CD4-positive, alpha-beta T cell treated with Interleukin-2 at 100 ng/mL for 4 hours (primary cell): Measurements from ENCODE around the gene CD48.
"Not testable (repeated sequence)": the region's sequence is repeated elsewhere in the genome, so short reads cannot be mapped to it uniquely, and the experiment has no call there.

Source experiments
- DNase-seq: peaks from one replicate; pipeline ENCODE4 v3.0.0-alpha.2; 2020; ENCODE audit warnings: low spot score

Gene CD48

GRCh38 chr1:160652065-160652641 is 59.5 kb downstream of the CD48 start:
- not testable (repeated sequence) for DNase-seq

- no peak for DNase-seq
Measured at GRCh38 chr1:160651433-160652064, 60.1 kb downstream of the CD48 start.

- no peak for DNase-seq
Measured at GRCh38 chr1:160647329-160647720, 64.3 kb downstream of the CD48 start.

GRCh38 chr1:160646711-160647328 is 64.8 kb downstream of the CD48 start, which contains the start of gene SLAMF1:
SLAMF1 (minus strand) TSS chr1:160647044; CDS start chr1:160646945, 99 bp downstream.
- peak; percentile 68 for DNase-seq

GRCh38 chr1:160646180-160646579 is 65.4 kb downstream of the CD48 start:
- no peak for DNase-seq

GRCh38 chr1:160645386-160646130 is 66.1 kb downstream of the CD48 start:
- no peak for DNase-seq

GRCh38 chr1:160644399-160644798 is 67.2 kb downstream of the CD48 start:
- DNase-seq = no peak

GRCh38 chr1:160643138-160643537 is 68.5 kb downstream of the CD48 start:
- no peak for DNase-seq

- DNase-seq = no peak
Measured at GRCh38 chr1:160642281-160642644, 69.4 kb downstream of the CD48 start.

- DNase-seq = peak; percentile 48
Measured at GRCh38 chr1:160641323-160642280, 70.0 kb downstream of the CD48 start.

- DNase-seq = peak; percentile 68
Measured at GRCh38 chr1:160640359-160641123, 71.1 kb downstream of the CD48 start.

- no peak for DNase-seq
Measured at GRCh38 chr1:160639652-160640051, 72.0 kb downstream of the CD48 start.

- no peak for DNase-seq
Measured at GRCh38 chr1:160638926-160639325, 72.7 kb downstream of the CD48 start.

- DNase-seq = no peak
Measured at GRCh38 chr1:160638540-160638857, 73.1 kb downstream of the CD48 start.

GRCh38 chr1:160637821-160638539 is 73.6 kb downstream of the CD48 start:
- DNase-seq = peak; percentile 81

- no peak for DNase-seq
Measured at GRCh38 chr1:160637065-160637464, 74.6 kb downstream of the CD48 start.

- no peak for DNase-seq
Measured at GRCh38 chr1:160636547-160636946, 75.1 kb downstream of the CD48 start.

GRCh38 chr1:160636076-160636475 is 75.5 kb downstream of the CD48 start:
- no peak for DNase-seq

- no peak for DNase-seq
Measured at GRCh38 chr1:160634543-160635491, 76.8 kb downstream of the CD48 start.
